Right renal pelvis (tissue), 4 donors: ENCODE data around the gene CELA2A. TPM values are rescaled to one million over a fixed set of nuclear protein-coding genes. Genes with fewer than 3 reads are reported as not detected.

ENCODE experiments used
- polyA plus RNA-seq, 4 donors: library from polyadenylated mRNA; unstranded; fragments of 120-200 nt; gene quantifications; one replicate each; pipeline ENCODE4 v1.2.1, GENCODE V29; 2013; ENCODE audit not compliant: insufficient read length in 4 of 4

Gene CELA2A
- polyA plus RNA-seq, 4 donors = 0.09 TPM; not detected in 3

Other genes starting within 250 kb of the CELA2A start
- 1 to 10 TPM; 2.8 to 3.9 (median 3.3) TPM for gene FHAD1, start 209.5 kb upstream of the CELA2A start, polyA plus RNA-seq
- gene EFHD2, start 46.8 kb upstream of the CELA2A start, polyA plus RNA-seq = 10 to 100 TPM; 11.9 to 18.6 (median 13.2) TPM
- gene CTRC, start 18.3 kb upstream of the CELA2A start, polyA plus RNA-seq = under 1 TPM in 3 of 4 donors, not detected in 1; 0.07 to 0.17 (median 0.10) TPM
- gene CELA2B, start 19.4 kb downstream of the CELA2A start, polyA plus RNA-seq = under 1 TPM; 0.21 to 0.76 (median 0.41) TPM
- 10 to 100 TPM; 27.6 to 35.7 (median 29.3) TPM for gene CASP9, start 67.5 kb downstream of the CELA2A start, polyA plus RNA-seq
- gene DNAJC16, start 70.1 kb downstream of the CELA2A start, polyA plus RNA-seq = 10 to 100 TPM; 27.6 to 33.4 (median 30.7) TPM
- gene AGMAT, start 128.3 kb downstream of the CELA2A start, polyA plus RNA-seq = 10 to 100 TPM; 24.8 to 39.3 (median 31.3) TPM
- 10 to 100 TPM; 18.4 to 22.2 (median 19.4) TPM for gene DDI2, start 160.7 kb downstream of the CELA2A start, polyA plus RNA-seq
- gene PLEKHM2, start 227.6 kb downstream of the CELA2A start, polyA plus RNA-seq = 10 to 100 TPM; 41.0 to 48.9 (median 45.5) TPM